ENCODE results near the gene ZDHHC6.

Gene ZDHHC6

GRCh38 chr10:112438356-112438755, 8.4 kb downstream of the ZDHHC6 start:
- Histone ChIP-seq H3F3A (ENCODE audit: insufficient read depth, low read length) (no peaks in the 10 kb centered on the region), H3K4me2 (ENCODE audit: low read depth, low read length) (no peak overlapping the region), H3K9ac (ENCODE audit: low read length) (no peak overlapping the region), H3K27ac (ENCODE audit: low read length) (no peak overlapping the region), H3K4me3 (ENCODE audit: low read length) (no peak overlapping the region), H3K27me3 (replicated peaks; ENCODE audit: insufficient read depth, low read length) (no peaks in the 10 kb centered on the region), H3K79me2 (ENCODE audit: low read length) (no peaks in the 10 kb centered on the region), H3K9me2 (replicated peaks; ENCODE audit: insufficient read depth, low read length) (no peaks in the 10 kb centered on the region), H3K9me3 (replicated peaks; ENCODE audit: insufficient read depth, low read length) (no peaks in the 10 kb centered on the region), H3K36me3 (replicated peaks; ENCODE audit: insufficient read depth, low read length) (no peaks in the 10 kb centered on the region; the same call in 1 of the 2 replicates), H2AFZ (ENCODE audit: low read length) (no peak overlapping the region), H3K4me1 (ENCODE audit: low read length) (no peaks in the 10 kb centered on the region), H4K20me1 (ENCODE audit: insufficient read depth, low read length) (no peaks in the 10 kb centered on the region)
- TF ChIP-seq EZH2phosphoT487 (IDR thresholded peaks at IDR 0.05; ENCODE audit: low read length) = no peak
- TF ChIP-seq CTCF (IDR thresholded peaks at IDR 0.05; ENCODE audit: low read length) = no peak
- TF ChIP-seq EZH2 (optimal IDR thresholded peaks at IDR 0.05; ENCODE audit: low read depth, low read length) = no peak
- no peak for DNase-seq

DNA sequence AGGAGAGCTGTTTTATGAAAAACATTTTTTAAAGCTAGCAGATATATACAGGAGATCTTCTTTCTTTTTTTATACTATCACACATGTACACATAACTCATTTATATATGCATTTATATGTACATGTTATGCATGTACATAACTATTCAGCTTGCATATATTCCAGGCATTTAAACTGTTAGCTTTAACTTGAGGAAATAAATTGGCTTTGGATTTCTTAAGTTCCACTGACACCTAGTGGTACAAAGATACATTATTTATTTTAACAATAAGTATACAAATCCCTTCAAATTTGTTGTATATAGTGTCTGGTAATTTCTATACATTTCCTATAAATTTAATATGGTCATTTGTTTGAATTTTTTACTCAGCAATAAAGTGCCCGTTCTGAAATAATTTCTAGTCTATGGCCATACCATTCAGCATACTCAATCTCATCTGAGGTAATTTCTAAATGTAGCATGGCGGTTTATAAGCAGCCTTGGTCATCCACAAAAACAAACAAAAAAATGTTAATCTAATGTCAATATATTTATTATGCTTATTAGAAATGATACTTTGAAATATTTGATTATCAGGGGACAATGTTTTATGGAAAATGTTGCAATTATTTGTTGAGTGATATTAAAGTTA, 11.6 kb downstream of the ZDHHC6 start:
- Histone ChIP-seq H4K20me1 (ENCODE audit: insufficient read depth, low read length) (no peaks in the 10 kb centered on the region), H3K9ac (ENCODE audit: low read length) (no peak overlapping the region), H3F3A (ENCODE audit: insufficient read depth, low read length) (no peaks in the 10 kb centered on the region), H3K4me3 (ENCODE audit: low read length) (no peak overlapping the region), H3K4me2 (ENCODE audit: low read depth, low read length) (no peak overlapping the region), H3K9me3 (replicated peaks; ENCODE audit: insufficient read depth, low read length) (no peaks in the 10 kb centered on the region), H3K4me1 (ENCODE audit: low read length) (no peaks in the 10 kb centered on the region), H2AFZ (ENCODE audit: low read length) (no peak overlapping the region), H3K27me3 (replicated peaks; ENCODE audit: insufficient read depth, low read length) (no peaks in the 10 kb centered on the region), H3K9me2 (replicated peaks; ENCODE audit: insufficient read depth, low read length) (no peaks in the 10 kb centered on the region), H3K79me2 (ENCODE audit: low read length) (no peaks in the 10 kb centered on the region), H3K36me3 (replicated peaks; ENCODE audit: insufficient read depth, low read length) (no peaks in the 10 kb centered on the region; the same call in 1 of the 2 replicates), H3K27ac (ENCODE audit: low read length) (no peak overlapping the region)
- TF ChIP-seq EZH2 (optimal IDR thresholded peaks at IDR 0.05; ENCODE audit: low read depth, low read length) (no peak), EZH2phosphoT487 (IDR thresholded peaks at IDR 0.05; ENCODE audit: low read length) (no peak), CTCF (IDR thresholded peaks at IDR 0.05; ENCODE audit: low read length) (peak; percentile 39; the same call in 1 of the 2 replicates)
- DNase-seq = peak; percentile 31

DNA sequence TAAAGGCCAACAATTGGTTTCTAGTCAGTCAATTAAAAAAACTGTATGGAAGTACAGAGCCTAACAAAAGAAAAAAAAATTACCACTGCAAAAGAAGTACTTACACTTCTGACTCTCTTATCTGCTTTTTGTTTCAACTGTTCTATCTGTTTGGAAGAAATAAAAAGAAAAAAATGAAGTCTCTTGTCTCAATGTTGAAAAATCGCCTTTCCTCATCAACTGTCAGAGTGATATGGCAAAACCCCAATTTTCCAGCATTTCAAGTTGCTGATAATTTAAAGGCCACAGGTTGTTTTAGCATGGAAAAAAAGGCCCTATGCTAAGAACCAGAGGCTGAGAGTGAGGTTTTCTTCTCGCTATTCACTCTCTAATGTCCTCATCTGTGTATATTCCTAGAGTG, 13.6 kb downstream of the ZDHHC6 start:
- Histone ChIP-seq H4K20me1 (ENCODE audit: insufficient read depth, low read length) (no peaks in the 10 kb centered on the region), H3K9me3 (replicated peaks; ENCODE audit: insufficient read depth, low read length) (no peaks in the 10 kb centered on the region), H2AFZ (ENCODE audit: low read length) (no peak overlapping the region), H3K27me3 (replicated peaks; ENCODE audit: insufficient read depth, low read length) (no peaks in the 10 kb centered on the region), H3F3A (ENCODE audit: insufficient read depth, low read length) (no peaks in the 10 kb centered on the region), H3K36me3 (replicated peaks; ENCODE audit: insufficient read depth, low read length) (no peaks in the 10 kb centered on the region; the same call in 1 of the 2 replicates), H3K27ac (ENCODE audit: low read length) (no peak overlapping the region), H3K9me2 (replicated peaks; ENCODE audit: insufficient read depth, low read length) (no peaks in the 10 kb centered on the region), H3K4me2 (ENCODE audit: low read depth, low read length) (no peak overlapping the region), H3K9ac (ENCODE audit: low read length) (no peak overlapping the region), H3K79me2 (ENCODE audit: low read length) (no peaks in the 10 kb centered on the region), H3K4me3 (ENCODE audit: low read length) (no peak overlapping the region), H3K4me1 (ENCODE audit: low read length) (no peaks in the 10 kb centered on the region)
- no peak for DNase-seq
- TF ChIP-seq EZH2 (optimal IDR thresholded peaks at IDR 0.05; ENCODE audit: low read depth, low read length) (no peak), CTCF (IDR thresholded peaks at IDR 0.05; ENCODE audit: low read length) (no peak), EZH2phosphoT487 (IDR thresholded peaks at IDR 0.05; ENCODE audit: low read length) (no peak)
